GM21717 (cell line): ENCODE results near the gene GNG12.

Experiments used
- ATAC-seq: cut with Tn5 transposase; IDR thresholded peaks from one replicate; pipeline ENCODE4 v1.9.1; 2021; ENCODE audit warnings: mild to moderate bottlenecking, moderate library complexity; ENCODE audit not compliant: unreplicated experiment

Gene GNG12

GRCh38 chr1:67759066-67759465 is 74.2 kb downstream of the GNG12 start:
- ATAC-seq: no peak

GRCh38 chr1:67755619-67756018 is 77.6 kb downstream of the GNG12 start:
- no peak for ATAC-seq

GRCh38 chr1:67755160-67755559 is 78.1 kb downstream of the GNG12 start:
- no peak for ATAC-seq

GRCh38 chr1:67754526-67754920 is 78.7 kb downstream of the GNG12 start:
- no peak for ATAC-seq

GRCh38 chr1:67753776-67754525 is 79.3 kb downstream of the GNG12 start:
- no peak for ATAC-seq

GRCh38 chr1:67752306-67752705 is 81.0 kb downstream of the GNG12 start:
- no peak for ATAC-seq

GRCh38 chr1:67750691-67751054 is 82.6 kb downstream of the GNG12 start:
- ATAC-seq: no peak

- ATAC-seq: peak; percentile 39
Measured at GRCh38 chr1:67749844-67750690, 83.2 kb downstream of the GNG12 start.

GRCh38 chr1:67749263-67749843 is 83.9 kb downstream of the GNG12 start:
- ATAC-seq: no peak

GRCh38 chr1:67748630-67749029 is 84.6 kb downstream of the GNG12 start:
- peak; percentile 81 for ATAC-seq

- no peak for ATAC-seq
Measured at GRCh38 chr1:67747671-67748546, 85.4 kb downstream of the GNG12 start.

- ATAC-seq: no peak
Measured at GRCh38 chr1:67745875-67746698, 87.2 kb downstream of the GNG12 start.

GRCh38 chr1:67743072-67743725 is 90.1 kb downstream of the GNG12 start:
- no peak for ATAC-seq

GRCh38 chr1:67741736-67742135 is 91.5 kb downstream of the GNG12 start:
- no peak for ATAC-seq

GRCh38 chr1:67741121-67741520 is 92.1 kb downstream of the GNG12 start:
- ATAC-seq: no peak

GRCh38 chr1:67740543-67740942 is 92.7 kb downstream of the GNG12 start:
- ATAC-seq: no peak

GRCh38 chr1:67739361-67739760 is 93.9 kb downstream of the GNG12 start:
- ATAC-seq: no peak

- ATAC-seq: no peak
Measured at GRCh38 chr1:67738401-67738800, 94.9 kb downstream of the GNG12 start.

- no peak for ATAC-seq
Measured at GRCh38 chr1:67737875-67738274, 95.4 kb downstream of the GNG12 start.

- no peak for ATAC-seq
Measured at GRCh38 chr1:67736750-67737149, 96.5 kb downstream of the GNG12 start.
